22Rv1 (cell line): Measurements from ENCODE around the gene UGT1A4.

Experiments
- H3K27ac ChIP-seq: fragments of 450-650 bp; 2 replicates; pipeline ENCODE4 v1.5.1; 2017
- CTCF ChIP-seq: fragments of 450-650 bp; IDR thresholded peaks from 2 replicates; pipeline ENCODE4 v1.5.1; 2017; ENCODE audit warnings: mild to moderate bottlenecking
- ZFX ChIP-seq: fragments of 450-650 bp; IDR thresholded peaks from 2 replicates; pipeline ENCODE4 v1.6.1; 2017; ENCODE audit warnings: antibody characterized with exemption, borderline replicate concordance

The UGT1A4 gene

GRCh38 chr2:233679196-233679595 lies 39.3 kb upstream of the UGT1A4 start:
- H3K27ac ChIP-seq: no peak overlapping the region
- TF ChIP-seq CTCF: no peak
- TF ChIP-seq ZFX: no peak

GRCh38 chr2:233680361-233681045 lies 38.0 kb upstream of the UGT1A4 start:
- no peak for TF ChIP-seq ZFX
- no peak for TF ChIP-seq CTCF
- no peak overlapping the region for H3K27ac ChIP-seq

- no peak within 1 kb of the TSS for H3K27ac ChIP-seq
- TF ChIP-seq ZFX: no peak
- TF ChIP-seq CTCF: no peak
These were observed 36.9 kb upstream of the UGT1A4 start, which contains the start of gene UGT1A7 for GRCh38 chr2:233681521-233682099. Gene UGT1A7 (plus strand): TSS chr2:233681901. CDS start chr2:233681938, 37 bp downstream.

GRCh38 chr2:233684640-233685039 lies 33.9 kb upstream of the UGT1A4 start:
- H3K27ac ChIP-seq: no peak overlapping the region
- TF ChIP-seq CTCF (no peak), ZFX (no peak)

- TF ChIP-seq ZFX (no peak), CTCF (no peak)
These were observed 31.6 kb upstream of the UGT1A4 start for GRCh38 chr2:233686928-233687327.

GRCh38 chr2:233688341-233688740 lies 30.2 kb upstream of the UGT1A4 start:
- no peak for TF ChIP-seq ZFX
- TF ChIP-seq CTCF: no peak
- no peak overlapping the region for H3K27ac ChIP-seq

More at GRCh38 chr2:233686928-233687327, 31.6 kb upstream of the UGT1A4 start:
- H3K27ac ChIP-seq: no peak overlapping the region

GRCh38 chr2:233689031-233689430 lies 29.5 kb upstream of the UGT1A4 start:
- no peak for TF ChIP-seq CTCF
- TF ChIP-seq ZFX: no peak
- H3K27ac ChIP-seq: no peak overlapping the region
